Ishikawa (cell line): ENCODE results near the gene C11orf68.

Source experiments
- CEBPB ChIP-seq: IDR thresholded peaks from 2 replicates; pipeline ENCODE4 v1.6.1; 2012
- CREB1 ChIP-seq: IDR thresholded peaks from 2 replicates; pipeline ENCODE4 v1.6.1; 2012; ENCODE audit warnings: low read depth
- EGR1 ChIP-seq: IDR thresholded peaks from 2 replicates; pipeline ENCODE4 v1.6.1; 2012
- EP300 ChIP-seq: IDR thresholded peaks from 2 replicates; pipeline ENCODE4 v1.6.1; 2012; ENCODE audit warnings: borderline replicate concordance
- FOXM1 ChIP-seq: IDR thresholded peaks from 2 replicates; pipeline ENCODE4 v1.6.1; 2012; ENCODE audit warnings: low read depth, borderline replicate concordance
- MAX ChIP-seq: IDR thresholded peaks from 2 replicates; pipeline ENCODE4 v1.6.1; 2012
- NFIC ChIP-seq: IDR thresholded peaks from 2 replicates; pipeline ENCODE4 v1.6.1; 2012
- RAD21 ChIP-seq: IDR thresholded peaks from 2 replicates; pipeline ENCODE4 v1.6.1; 2012; ENCODE audit warnings: low read depth
- REST ChIP-seq: IDR thresholded peaks from 2 replicates; pipeline ENCODE4 v1.6.1; 2012; ENCODE audit warnings: low read depth, mild to moderate bottlenecking
- TAF1 ChIP-seq: IDR thresholded peaks from 2 replicates; pipeline ENCODE4 v1.6.1; 2012; ENCODE audit warnings: low read depth, mild to moderate bottlenecking
- TCF12 ChIP-seq: IDR thresholded peaks from 2 replicates; pipeline ENCODE4 v1.6.1; 2012; ENCODE audit warnings: low read depth
- TEAD4 ChIP-seq: IDR thresholded peaks from 2 replicates; pipeline ENCODE4 v1.6.1; 2012
- USF1 ChIP-seq: IDR thresholded peaks from 2 replicates; pipeline ENCODE4 v1.6.1; 2012
- YY1 ChIP-seq: IDR thresholded peaks from 2 replicates; pipeline ENCODE4 v1.6.1; 2012; ENCODE audit warnings: low read depth
- ZBTB7A ChIP-seq: IDR thresholded peaks from 2 replicates; pipeline ENCODE4 v1.6.1; 2012; ENCODE audit warnings: low read depth

Gene C11orf68

GRCh38 chr11:65918211-65919140, at the start of gene C11orf68:
TSS of gene C11orf68 (minus strand) at chr11:65919062. CDS start at chr11:65919031, 31 bp downstream.
- TF ChIP-seq CREB1 (no peak), YY1 (peak; percentile 91), CEBPB (no peak), REST (no peak), EGR1 (peak; percentile 59; the same call in 1 of the 2 replicates), TEAD4 (no peak), MAX (peak; percentile 29; the same call in 1 of the 2 replicates), EP300 (0 out of 2 replicates have a peak, but pooled peaks have one; percentile 7), FOXM1 (no peak), ZBTB7A (no peak), NFIC (no peak), USF1 (no peak), TCF12 (no peak), RAD21 (no peak), TAF1 (peak; percentile 10; the same call in 1 of the 2 replicates)

GRCh38 chr11:65967329-65967934, 48.6 kb upstream of the C11orf68 start:
- TF ChIP-seq FOXM1 (no peak), YY1 (no peak), NFIC (no peak), ZBTB7A (no peak), EP300 (no peak), MAX (no peak), TCF12 (no peak), TEAD4 (no peak), USF1 (no peak), CEBPB (no peak), EGR1 (no peak), TAF1 (no peak), CREB1 (no peak), RAD21 (no peak), REST (no peak)

GRCh38 chr11:65965986-65966762, 47.3 kb upstream of the C11orf68 start:
- TF ChIP-seq TEAD4 (no peak), TAF1 (no peak)

- no peak for TF ChIP-seq TCF12
- no peak for TF ChIP-seq FOXM1
- no peak for TF ChIP-seq EGR1
- no peak for TF ChIP-seq CEBPB
- TF ChIP-seq NFIC: no peak
- TF ChIP-seq TEAD4: no peak
- TF ChIP-seq USF1: no peak
- TF ChIP-seq RAD21: no peak
- TF ChIP-seq MAX: no peak
- no peak for TF ChIP-seq EP300
- TF ChIP-seq YY1: no peak
- TF ChIP-seq CREB1: no peak
- TF ChIP-seq REST: no peak
- TF ChIP-seq ZBTB7A: no peak
- TF ChIP-seq TAF1: no peak
Measured at GRCh38 chr11:65964906-65965305, 46.0 kb upstream of the C11orf68 start.
